HG03558 (cell line): Measurements from ENCODE around the gene PARN.
"Not testable (repeated sequence)": the region's sequence is repeated elsewhere in the genome, so short reads cannot be mapped to it uniquely, and the experiment has no call there.

Experiments
- ATAC-seq: cut with Tn5 transposase; IDR thresholded peaks from one replicate; pipeline ENCODE4 v1.9.1; 2021; ENCODE audit warnings: moderate number of reproducible peaks; ENCODE audit not compliant: unreplicated experiment; ENCODE audit errors: extremely low read depth

PARN gene

GRCh38 chr16:14629919-14630619 is at the start of gene PARN:
TSS of gene PARN (minus strand) at chr16:14630260. CDS start at chr16:14630125, 135 bp downstream.
- no peak for ATAC-seq

GRCh38 chr16:14678748-14679497 is 48.9 kb upstream of the PARN start:
- ATAC-seq = no peak

GRCh38 chr16:14677627-14678026 is 47.6 kb upstream of the PARN start:
- no peak for ATAC-seq

DNA sequence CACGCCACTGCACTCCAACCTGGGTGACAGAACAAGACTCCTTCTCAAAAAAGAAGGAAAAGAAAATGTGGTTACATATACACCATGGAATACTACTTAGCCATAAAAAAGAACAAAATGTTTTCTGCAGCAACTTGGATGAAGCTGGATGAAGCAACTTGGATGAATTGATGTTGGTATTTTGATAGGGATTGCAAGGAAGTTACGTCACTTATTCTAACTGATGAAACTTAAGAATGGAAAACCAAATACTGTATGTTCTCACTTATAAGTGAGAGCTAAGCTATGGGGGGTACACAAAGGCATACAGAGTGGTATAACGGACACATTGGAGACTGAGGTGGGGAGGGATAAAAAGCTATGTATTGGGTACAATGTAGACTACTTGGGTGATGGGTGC is 46.6 kb upstream of the PARN start:
- ATAC-seq = no peak

GRCh38 chr16:14672403-14672971 is 42.4 kb upstream of the PARN start:
- no peak for ATAC-seq

DNA sequence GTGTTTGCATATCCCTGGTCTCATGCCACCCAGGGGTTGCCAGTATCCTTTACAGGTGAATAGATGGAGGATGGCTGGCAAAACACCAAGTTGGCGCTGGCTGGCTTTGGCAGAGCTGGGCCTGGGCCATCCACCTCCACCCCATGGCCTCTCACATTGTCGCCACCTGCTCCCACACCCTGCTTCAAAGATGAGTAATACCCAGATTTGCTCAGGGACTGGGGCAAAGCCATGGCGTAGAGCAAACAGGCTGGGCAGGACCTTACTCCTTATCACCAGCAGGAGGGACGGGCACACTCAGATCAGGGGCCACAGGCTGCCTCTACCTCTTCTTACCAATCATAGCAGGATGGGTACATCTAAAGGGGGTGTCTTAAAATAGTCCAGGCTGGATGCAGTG is 39.7 kb upstream of the PARN start:
- ATAC-seq = no peak

DNA sequence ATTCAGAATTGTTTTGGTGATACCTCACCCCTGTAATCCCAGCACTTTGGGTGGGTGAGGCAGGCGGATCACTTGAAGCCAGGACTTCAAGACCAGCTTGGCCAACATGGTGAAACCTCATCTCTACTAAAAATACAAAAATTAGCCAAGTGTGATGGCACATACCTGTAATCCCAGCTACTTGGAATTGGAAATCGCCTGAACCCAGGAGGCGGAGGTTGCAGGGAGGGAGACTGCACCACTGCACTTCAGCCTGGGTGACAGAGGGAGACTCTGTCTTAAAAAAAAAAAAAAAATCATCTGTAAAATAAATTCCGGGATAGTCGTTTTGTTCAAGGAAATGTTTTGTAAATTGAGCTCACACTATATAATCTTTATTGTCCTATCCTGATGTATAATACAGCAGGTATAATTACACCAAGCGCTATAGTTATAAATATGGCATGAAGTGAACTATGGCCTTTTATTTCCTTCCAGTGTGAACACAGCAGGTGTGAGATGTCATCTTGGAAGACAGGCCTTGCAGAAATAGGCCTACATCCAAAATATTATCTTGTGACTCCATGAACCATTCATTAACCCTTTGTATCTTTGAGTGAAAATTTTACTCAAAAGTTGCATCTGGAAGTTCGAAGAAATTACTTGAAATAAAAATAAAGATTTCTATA is 38.6 kb upstream of the PARN start:
- ATAC-seq = no peak

- no peak for ATAC-seq
These were observed 37.5 kb upstream of the PARN start for GRCh38 chr16:14667347-14668266.

GRCh38 chr16:14658063-14658462 is 28.0 kb upstream of the PARN start:
- ATAC-seq = no peak

- no peak for ATAC-seq
These were observed 22.7 kb upstream of the PARN start for GRCh38 chr16:14652726-14653125.

DNA sequence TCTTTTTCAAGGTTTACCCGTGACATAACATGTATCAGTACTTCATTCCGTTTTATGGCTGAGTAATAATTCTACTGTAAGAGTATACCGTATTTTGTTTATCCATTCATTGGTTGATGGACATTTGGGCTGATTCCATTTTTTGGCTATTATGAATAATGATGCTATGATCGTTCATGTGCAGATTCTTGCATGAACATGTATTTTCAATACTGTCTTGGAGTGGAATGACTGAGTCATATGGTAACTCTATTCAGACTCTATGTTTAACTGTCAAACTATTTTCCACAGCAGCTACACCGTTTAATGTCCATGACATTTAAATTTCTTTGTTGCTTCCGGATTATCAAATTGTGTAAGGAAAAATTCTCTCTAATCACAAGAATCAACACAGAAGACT is 20.6 kb upstream of the PARN start:
- ATAC-seq = no peak

DNA sequence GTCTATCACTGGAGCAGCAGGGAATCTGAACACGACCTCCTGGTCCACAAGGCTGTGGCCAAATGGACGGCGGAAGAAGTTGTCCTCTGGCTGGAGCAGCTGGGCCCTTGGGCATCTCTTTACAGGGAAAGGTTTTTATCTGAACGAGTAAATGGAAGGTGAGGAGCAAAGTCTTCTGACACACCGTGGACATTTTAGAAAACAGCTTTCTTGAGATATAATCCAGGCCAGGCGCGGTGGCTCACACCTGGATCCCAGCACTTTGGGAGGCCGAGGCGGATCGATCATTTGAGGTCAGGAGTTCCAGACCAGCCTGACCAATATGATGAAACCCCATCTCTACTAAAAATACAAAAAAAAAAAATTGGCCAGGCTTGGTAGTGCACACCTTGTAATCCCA is 19.8 kb upstream of the PARN start:
- ATAC-seq = no peak

- no peak for ATAC-seq
These were observed 11.9 kb upstream of the PARN start for GRCh38 chr16:14641926-14642325.

DNA sequence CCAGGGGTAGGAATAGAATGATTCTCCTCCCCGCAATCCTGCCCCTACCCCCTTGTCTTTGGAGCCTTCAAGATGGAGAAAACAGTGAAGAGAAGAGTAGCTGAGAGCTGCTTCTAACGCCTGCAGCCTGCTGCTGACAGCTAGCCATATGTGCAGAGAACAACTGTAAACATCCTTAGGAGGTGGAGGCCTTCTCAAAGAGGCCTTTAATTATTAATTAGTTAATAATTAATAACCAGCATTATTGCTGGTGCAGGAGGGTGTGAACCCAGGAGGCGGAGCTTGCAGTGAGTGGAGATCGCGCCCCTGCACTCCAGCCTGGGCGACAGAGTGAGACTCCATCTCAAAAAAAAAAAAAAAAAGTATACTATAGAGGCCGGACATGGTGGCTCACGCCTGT is 11.1 kb upstream of the PARN start:
- no peak for ATAC-seq

DNA sequence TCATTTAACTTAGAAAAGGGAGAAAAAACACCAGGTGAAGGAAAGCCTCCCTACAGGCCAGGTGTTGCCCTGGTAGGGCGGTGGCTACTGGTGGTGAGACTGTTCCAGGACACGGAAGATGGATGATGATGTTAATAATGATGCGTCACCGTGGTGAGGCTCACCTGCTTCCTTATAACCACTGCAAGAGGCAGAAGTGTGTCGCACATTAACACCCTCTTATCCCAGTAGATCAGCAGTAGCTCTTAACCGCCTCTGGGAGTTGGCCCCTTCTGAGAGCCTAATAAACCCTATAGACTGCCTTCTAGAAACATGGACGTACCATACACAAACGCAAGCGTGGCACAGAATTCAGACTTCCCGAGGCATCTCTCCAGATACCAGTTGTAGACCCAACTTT is 10.5 kb upstream of the PARN start:
- no peak for ATAC-seq

DNA sequence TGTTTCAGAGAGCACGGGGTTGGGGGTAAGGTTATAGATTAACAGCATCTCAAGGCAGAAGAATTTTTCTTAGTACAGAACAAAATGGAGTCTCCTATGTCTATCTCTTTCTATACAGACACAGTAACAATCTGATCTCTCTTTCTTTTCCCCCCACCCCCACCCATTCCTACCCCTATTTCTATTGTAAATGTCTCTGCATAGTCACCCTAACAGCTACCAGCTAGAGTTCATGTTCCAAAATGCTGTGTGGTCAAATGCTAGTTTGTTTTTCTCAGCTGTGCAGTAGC is 6.8 kb upstream of the PARN start:
- ATAC-seq = not testable (repeated sequence)

DNA sequence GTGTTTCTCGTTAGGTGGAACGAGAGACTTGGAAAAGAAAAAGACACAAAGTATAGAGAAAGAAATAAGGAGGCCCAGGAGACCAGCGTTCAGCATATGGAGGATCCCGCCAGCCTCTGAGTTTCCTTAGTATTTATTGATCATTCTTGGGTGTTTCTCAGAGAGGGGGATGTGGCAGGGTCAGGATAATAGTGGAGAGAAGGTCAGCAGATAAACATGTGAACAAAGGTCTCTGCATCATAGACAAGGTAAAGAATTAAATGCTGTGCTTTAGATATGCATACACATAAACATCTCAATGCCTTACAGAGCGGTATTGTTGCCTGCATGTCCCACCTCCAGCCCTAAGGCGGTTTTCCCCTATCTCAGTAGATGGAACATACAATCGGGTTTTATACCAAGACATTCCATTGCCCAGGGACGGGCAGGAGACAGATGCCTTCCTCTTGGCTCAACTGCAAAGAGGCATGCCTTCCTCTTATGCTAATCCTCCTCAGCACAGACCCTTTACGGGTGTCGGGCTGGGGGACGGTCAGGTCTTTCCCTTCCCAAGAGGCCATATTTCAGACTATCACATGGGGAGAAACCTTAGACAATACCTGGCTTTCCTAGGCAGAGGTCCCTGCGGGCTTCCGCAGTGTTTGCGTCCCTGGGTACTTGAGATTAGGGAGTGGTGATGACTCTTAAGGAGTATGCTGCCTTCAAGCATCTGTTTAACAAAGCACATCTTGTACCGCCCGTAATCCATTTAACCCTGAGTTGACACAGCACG is 6.3 kb upstream of the PARN start:
- ATAC-seq = not testable (repeated sequence)

GRCh38 chr16:14635395-14636165 is 5.5 kb upstream of the PARN start:
- no peak for ATAC-seq

GRCh38 chr16:14634389-14634725 is 4.3 kb upstream of the PARN start:
- no peak for ATAC-seq
